HG03060 (cell line): ENCODE data around the gene CCNK.

Experiments used
- ATAC-seq: cut with Tn5 transposase; IDR thresholded peaks from one replicate; pipeline ENCODE4 v1.9.1; 2021; ENCODE audit warnings: low read depth, moderate number of reproducible peaks; ENCODE audit not compliant: unreplicated experiment

CCNK gene

DNA sequence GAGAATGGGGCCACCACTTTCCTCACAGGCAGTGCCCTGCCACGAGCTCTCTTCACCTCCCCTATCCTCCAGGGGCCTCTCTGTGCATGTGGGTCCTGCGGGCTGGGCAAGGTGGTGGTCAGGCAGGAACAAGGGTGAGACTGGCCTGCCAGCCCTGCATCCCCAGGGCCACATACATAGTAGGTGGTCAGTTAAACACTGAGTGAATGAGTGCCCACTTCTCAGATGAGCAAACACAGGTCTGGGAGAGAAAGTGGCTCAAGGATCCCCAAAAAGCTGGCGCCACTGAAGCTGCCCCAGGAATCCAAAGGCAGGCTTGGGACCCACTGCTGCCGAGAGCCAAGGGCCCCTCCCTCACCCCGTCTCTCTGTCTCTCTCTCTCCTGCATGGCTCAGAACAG is 51.1 kb downstream of the CCNK start:
- ATAC-seq, result no peak

DNA sequence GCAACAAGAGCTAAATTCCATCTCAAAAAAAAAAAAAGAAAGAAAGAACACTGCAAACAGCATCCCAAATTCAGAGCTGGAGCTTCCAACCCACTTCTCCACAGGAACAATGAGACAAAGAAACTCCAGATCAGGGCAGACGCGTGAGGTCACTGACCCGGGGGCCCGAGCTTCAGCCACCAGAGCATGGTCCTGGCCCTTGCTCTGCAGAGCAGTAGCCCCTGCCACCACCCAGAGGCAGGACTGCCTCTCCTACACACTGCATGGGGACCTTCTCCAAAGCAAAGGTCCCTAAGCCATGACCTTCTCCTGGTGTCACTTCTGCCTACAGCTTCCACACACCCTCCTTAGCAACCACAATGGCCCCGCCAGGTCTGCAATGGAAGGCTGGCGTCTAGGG is 53.1 kb downstream of the CCNK start:
- no peak for ATAC-seq

DNA sequence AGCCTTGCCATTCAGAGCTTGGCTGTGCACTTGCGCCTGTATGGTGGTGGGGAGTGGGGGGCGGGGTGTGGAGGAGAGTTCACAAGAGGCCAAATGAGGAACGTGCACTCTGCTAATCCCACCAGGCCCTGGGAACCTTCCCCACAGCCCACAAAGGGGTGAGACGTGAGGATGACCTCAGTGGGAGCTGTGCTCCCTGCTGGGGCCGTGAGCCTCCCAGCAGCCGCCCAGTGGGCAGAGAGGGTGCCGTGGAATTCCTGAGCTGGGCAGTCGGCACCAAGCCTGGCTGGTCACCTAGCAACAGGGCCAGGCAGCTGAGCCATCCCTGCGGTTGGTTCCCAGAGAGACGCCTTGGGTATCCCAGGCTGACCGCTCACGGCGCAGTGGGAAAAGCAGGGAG is 53.7 kb downstream of the CCNK start:
- no peak for ATAC-seq

DNA sequence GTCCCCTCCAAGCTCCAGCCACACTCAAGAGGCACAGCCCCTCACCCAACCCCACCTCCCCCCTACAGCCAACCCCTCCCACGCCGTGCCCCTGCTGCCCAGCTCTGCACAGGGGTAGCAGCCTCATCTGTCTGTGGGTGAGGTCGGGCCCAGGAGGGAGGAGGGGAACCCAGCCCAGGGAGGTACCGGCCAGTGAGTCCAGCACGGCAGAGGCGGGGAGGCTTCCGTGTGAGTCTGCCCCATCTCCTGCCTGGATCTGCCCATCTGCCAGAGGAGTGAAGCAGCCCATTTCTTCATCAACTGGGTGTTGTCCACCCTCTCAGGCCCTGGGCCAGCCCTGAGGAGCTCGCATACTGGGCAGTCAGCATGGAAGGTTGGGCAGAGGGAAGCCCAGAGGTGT is 54.2 kb downstream of the CCNK start:
- no peak for ATAC-seq

DNA sequence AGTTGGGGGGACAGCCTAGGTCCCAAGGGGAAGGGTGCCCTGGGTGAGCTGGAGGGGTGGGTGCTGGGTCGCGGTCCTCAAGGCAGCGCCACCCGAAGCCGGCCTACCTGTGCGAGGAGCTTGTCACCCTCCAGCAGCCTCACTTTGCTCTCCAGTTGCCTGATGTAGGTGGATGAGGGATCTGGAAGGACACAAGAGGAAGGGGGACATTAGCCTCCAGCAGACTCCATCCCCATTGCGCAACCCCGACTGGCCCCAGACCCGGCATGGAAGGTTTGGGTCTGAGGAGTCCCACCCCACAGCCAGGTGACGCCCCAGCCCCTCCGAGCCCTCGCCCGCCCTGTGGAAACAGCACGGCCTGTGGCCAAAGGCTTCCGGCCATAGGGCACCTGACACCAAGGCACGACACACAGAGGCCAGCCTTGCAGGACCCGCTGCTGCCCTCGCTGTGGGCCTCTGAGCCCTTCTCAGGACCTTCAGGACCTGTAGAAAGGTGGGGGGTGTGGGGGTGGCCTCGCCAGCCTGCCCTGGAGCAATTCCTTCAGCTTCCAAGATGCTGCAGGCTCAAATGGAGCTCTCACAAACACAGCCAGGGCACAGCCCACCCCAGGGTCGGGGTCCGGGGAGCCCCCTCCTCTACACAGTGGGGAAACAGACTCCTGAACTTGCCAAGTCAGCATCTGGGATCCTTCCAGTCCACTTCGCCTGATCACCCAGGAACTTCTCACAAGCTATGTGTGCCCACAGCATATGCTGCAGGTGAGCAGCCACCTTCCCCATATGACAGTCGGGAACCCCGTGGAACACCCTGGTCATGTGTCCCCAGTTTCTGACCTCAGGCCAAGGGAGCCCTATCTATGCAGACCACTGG is 54.9 kb downstream of the CCNK start:
- no peak for ATAC-seq

DNA sequence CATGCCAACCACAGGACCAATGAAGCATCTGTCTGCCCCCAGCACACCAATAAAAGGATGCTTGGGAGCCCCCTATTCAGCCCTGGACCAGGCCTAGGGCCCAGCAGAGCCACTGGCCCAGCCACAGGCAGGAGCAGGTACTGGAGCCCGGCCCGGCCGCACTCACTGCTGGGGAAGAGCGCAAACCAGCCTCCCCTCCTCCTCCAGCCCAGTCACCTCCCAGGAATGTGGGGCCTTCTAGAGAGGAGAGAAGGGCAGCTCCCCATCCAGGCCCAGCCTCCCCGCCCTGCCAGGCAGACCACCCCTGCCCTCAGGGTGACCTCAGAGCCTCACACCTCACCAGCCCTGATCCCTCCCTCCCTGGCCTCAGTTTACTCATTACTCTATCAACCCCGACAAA is 56.2 kb downstream of the CCNK start:
- no peak for ATAC-seq

DNA sequence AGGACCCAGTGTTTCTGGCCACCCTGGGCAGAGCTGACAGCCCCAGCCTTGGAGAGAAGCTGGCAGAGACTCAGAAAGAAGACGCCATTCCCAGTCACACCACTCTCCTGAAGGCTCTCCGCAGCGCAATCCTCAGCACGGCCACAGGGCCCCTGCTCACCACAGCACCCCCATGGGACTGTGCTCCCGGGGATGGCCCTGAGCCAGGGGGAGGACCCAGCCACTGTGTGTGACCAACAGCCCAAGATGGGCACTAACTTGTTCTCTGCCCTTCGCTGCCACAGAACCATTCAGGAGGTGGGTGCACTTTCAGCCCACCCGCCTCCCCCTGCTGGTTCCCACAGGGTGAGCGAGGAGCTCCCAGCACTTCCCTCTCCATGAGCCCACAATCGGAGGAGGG is 57.1 kb downstream of the CCNK start:
- no peak for ATAC-seq

DNA sequence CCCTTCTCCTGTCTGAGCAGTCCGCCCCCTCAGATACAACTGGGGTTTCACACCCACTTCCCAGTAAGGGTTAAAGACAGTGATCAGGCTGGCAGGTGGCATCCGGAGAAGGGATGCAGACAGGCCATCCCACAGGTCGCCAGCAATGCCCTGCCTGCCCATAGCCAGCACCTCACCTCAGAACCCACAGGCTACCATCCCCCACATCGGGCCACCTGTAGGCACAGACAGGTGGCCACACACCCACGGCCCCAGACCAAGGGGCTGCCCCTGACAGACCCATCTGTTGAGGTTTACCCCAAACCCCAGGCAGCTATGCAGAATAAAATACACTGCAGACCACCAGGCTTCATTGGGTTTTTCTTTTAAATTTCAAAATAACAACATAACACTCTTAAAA is 57.5 kb downstream of the CCNK start:
- no peak for ATAC-seq

DNA sequence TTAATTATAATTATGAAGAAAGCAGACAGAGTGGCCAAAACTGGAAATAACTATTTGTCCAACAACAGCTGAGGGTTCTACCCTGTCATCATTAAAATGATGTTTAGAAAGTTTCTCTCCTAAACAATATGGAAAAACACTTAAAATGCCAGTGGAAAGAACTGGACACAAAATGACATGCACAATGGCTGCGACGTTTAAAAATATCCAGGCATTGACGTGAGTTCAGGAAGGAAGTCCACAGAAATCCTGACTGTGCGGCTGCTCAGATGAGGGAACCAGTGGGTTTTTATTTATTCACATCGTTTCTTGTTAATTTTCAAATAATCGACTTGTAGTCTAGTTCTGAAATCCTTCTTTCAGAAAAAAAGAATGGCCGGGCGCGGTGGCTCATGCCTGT is 58.3 kb downstream of the CCNK start:
- ATAC-seq, result no peak

DNA sequence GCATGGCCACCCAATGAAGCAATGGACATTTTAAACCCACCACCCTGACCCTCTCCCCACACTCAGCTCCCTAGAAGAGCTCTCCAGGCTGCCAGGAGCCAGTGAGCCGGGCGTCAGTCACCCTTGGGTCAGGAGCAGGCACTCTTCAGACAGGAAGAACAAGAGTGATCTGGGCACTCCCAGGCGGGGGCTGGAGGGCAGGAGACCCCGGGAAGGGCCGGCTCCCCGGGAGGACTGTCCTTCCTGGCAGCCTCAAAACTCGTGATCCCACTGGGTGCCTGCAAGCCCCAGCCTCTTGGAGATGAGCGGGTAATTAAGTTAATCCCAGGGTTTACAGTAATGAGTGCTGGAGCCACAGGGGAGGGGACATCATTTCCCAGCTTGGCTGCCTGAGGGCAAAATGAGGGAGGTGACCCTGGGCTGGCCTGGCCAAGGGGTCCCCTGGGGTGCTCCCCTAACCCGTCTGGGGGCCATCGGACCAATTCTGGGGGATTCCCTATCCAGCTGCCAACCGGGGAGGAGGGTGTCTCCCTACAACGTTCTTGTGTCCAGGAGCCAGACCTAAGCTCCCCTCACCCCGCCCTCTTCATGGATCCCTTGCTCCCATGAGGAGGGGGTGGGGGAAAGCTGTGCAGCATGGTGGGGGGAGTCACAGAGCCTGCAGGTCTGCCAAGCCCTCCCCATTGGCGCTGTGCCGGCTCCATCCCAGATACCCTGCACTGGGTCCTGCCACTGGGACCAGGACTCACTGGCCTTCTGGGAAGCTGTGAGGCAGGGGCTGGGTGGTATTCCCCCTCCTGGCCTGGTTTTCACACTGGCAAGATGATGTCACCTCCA is 59.2 kb downstream of the CCNK start:
- no peak for ATAC-seq

DNA sequence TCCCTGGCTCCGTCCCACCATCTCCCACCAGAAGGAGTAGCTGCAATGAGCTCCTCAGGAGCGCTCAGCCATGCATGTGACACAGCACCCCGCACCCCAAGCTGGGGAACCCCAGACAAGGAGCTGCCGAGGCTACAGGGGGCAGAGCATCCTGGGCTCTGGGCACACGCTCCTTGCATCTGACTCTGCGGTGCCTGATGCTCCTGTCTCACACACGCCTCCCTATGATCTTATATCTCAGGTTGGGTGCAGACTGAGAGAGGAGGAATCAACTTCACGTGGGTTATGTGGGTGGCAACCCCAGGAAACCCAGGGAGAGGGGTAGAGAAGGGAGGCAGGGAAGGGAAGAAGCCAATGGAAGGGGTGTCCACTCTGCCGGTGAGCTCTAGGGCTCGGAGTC is 60.0 kb downstream of the CCNK start:
- ATAC-seq, result no peak

DNA sequence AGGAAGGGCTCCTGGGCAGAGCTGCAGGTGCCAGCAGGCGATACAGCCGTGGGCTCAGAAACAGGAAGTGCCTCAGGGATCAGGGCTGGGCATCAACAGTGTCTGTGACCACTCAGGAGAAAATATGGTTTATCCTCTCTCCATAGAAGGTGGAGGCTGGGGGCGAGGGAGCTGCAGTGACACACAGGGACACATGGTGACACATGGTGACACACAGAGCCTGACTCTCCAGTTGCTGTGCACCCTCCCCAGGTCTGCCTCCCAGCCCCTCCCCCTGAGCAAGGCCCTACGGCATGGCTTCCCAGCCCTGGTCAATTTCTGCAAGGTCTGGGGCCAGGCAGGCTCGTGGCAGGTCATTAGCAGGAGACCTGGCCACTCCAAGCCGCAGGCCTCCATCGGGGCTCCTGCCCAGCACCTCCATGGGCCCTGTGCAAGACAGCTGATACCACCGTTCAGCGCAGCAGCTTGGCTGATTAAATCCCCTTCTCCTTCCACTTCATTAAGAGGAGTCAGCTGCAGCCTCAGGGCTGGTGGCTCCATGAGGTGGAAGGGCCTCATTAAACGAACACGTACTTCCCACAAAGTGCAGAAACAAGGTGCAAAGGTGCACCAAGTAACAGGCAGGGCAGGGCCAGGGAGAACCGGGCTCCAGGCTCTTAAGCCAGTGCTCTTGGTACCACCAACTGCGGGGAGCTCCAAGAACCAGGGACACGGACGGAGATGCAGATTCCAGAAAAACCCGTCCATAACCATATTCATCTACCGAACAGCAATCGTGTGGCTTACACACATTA is 60.7 kb downstream of the CCNK start:
- ATAC-seq, result no peak

DNA sequence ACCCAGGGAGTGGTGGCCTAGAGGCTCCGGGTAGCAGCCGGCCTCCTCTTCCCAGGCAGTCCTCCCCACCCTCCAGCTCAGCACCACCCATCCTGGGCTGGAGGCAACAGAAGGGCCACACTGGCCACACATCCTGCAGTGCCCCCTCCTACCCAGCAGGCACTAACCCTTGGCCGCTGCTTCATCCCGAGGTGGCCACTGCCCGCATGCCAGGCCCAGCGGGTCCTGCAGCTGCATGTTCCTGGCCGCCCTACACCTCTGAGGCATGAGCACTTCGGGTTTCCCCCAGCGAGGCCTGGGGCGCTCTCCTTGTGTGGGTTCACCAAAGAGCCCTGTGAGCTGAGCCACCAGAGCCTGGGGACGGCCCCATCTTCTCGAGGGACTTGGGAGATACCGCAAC is 61.4 kb downstream of the CCNK start:
- no peak for ATAC-seq

DNA sequence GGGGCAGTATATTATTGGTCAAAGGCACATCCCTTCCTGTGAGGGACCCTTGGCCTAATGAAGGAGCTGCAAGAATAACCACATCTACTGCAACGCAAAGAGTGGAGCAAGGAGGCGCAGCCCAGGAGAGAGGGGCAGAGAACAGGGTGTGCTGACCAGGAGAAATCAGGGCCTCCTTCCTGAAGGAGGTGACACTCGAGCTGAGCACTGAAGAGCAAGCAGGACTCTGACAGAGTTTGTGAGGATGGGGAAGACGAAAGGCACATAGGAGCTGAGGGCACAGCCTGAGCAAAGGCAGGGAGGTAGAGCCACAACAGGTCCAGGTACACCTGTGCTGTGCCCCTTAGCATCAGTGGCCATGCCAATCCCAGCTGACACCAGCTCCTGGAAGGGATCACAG is 62.2 kb downstream of the CCNK start:
- no peak for ATAC-seq

DNA sequence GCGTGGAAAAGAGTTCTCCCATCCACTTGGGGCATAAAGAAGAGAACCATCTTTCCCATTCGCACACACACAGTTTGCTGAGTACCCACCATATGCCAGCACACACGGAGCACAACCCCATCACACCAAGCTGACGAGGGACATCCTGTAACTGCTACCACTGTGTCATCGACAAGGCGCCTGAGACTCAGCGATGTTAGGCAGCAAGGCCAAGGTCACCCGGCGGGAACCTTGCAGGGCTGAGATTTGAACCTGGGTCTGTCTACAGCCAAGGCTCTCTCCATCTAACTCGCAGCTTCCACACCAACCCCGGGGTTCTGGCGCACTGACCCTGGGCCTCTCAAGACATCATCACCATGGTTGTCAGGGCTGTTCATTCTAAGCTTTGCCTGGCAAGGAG is 62.8 kb downstream of the CCNK start:
- ATAC-seq, result no peak

DNA sequence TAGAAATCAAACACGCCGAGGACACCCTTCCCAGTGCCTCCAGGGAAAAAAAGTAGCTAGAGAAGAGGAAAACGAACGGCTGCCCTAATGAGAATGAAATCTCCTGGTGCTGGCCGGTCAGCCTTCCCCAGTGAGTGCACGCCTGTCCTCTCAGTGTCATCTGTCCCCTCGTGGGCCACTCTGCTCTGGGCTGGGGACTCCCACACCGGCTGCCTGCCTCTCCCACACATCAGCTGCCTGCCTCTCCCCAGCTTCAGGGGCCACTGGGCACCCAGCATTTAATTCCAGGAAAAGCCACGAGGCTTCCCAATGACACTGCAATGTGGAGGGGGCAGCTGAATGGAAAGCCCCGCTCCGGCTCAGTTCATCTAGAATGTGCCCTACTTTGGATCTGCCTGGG is 63.8 kb downstream of the CCNK start:
- ATAC-seq, result no peak

DNA sequence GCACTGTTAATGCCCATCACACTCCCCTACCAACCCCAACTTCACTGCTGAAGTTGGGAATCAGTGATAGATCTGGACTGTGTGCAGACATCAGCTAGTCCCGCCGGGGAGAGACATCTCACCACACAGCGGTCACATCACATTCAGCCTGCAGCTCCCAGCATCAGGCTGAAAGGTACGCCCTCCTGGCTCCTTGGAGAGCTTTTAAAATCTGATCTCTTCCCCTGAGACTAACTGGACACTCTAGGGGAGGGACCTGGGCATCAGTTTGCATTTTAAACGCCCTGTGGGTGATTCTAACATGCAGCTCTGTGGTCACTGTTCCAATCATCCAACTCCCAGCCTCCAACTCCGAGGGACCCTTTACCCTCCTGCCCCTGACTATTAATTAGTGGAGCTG is 64.4 kb downstream of the CCNK start:
- ATAC-seq, result no peak

DNA sequence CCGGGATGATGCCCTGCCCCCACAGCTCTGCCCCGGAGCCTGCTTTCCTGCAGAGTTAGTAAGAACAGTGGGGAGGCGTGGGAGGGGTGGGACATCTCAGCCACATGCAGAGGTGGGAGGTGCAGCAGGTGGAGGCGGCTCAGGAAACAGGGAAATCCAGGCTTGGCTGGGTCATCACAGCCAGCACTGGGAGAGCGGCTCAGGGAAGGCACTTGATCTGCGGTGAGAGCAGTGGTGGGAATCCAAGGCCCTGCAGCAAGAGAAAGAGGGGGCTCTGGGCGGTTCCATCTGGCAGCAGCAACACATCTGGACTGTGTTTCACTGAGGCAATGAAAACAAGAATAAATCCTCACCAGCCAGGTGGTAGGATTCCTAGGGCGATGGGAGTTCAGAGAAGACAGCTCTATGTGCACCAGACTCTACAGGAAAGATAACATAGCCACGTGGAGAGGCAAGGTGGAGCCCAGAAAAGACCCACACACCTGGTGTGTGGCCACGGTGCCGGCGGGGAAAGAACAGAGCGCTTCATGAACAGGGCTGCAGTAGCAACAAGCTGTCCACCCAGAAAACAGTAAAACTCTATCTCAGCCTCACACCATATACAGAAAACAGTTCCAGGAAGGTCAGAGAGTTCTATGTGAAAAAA is 65.1 kb downstream of the CCNK start:
- no peak for ATAC-seq

DNA sequence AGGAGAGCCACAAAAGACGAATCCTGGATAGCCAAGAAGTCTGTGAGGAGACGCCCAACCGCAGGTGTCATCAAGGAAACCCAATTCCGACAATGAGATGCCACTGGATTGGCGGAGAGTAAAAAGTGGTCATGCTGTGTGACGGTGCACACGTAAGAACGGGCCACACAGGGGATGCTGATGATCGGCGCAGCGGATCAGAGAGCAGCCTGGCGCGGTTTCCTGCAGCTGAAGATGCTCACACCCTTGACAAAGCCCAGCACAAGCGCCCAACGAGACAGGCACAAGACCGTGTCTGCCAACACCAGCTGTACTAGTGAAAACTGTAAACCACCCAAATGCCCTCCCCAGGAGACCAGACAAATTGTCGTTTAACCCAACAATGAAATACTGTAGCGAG is 67.0 kb downstream of the CCNK start:
- ATAC-seq, result no peak

DNA sequence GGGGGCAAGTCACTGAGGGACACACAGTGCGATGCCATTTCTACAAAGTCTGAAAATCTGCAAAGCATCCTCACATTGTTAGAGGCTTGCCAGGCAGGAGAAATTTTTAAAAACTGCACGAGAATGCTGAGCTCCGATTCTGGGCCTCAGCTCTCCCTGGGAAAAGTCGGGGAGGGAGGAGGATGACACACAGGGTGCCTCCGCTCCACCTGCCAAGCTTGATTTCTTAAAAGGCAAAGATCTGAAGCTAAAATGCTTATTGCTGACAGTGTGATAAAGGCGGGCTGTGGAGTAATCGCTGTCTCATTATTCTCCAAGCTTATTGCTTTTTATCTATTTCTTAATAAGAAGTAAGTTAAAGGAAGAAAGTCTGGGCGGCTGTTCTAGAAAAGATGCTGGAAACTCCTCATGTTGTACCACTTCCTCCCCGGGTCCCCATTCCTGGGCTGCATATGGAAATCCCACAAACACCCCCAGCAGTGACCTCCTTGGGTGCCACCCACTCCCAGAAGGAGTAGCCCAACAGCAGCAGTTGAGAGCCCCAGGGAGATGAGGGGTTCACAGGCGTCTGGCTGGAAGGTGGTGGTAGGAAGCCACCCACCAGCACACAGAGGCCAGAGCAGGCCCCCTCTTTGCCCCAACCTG is 67.8 kb downstream of the CCNK start:
- no peak for ATAC-seq
